ENCODE results near the gene SBK3. TPM values are rescaled to one million over a fixed set of nuclear protein-coding genes. Genes with fewer than 3 reads are reported as not detected.

The SBK3 gene
- total RNA-seq, 1 experiment from 2014 or later, result 0.57 TPM

- intact Hi-C loops (cut with micrococcal nuclease; ENCODE audit: unreplicated experiment), result no loop called here
- CTCF ChIA-PET, result interaction anchor here (0.7 kb wide), 1 partner anchor 55 kb away, joined by 3 read pairs; no protein-coding TSS in a partner anchor
- no peak for DNase-seq
- H3K4me3 Mint-ChIP-seq (ENCODE audit: low read depth, unreplicated experiment), result no peak overlapping the region
- H3K4me1 Mint-ChIP-seq (ENCODE audit: low read depth, unreplicated experiment), result peaks cover 10% of the 10 kb centered on the region
- no peak for TF ChIP-seq CTCF (IDR thresholded peaks at IDR 0.05; ENCODE audit: unreplicated experiment)
- H3K9me3 Mint-ChIP-seq (ENCODE audit: low read depth, unreplicated experiment), result no peaks in the 10 kb centered on the region
- H3K36me3 Mint-ChIP-seq (ENCODE audit: insufficient read depth, unreplicated experiment), result peaks cover 28% of the 10 kb centered on the region
- no TSS peak for BruUV-seq (replicated peaks)
- H3K27me3 Mint-ChIP-seq (ENCODE audit: unreplicated experiment), result peaks cover 29% of the 10 kb centered on the region
- no peak overlapping the region for H3K27ac Mint-ChIP-seq (ENCODE audit: unreplicated experiment)
Measured at GRCh38 chr19:55590617-55591016, 45.3 kb upstream of the SBK3 start.

GRCh38 chr19:55590109-55590508 is 44.8 kb upstream of the SBK3 start:
- Mint-ChIP-seq H3K9me3 (ENCODE audit: low read depth, unreplicated experiment) (no peaks in the 10 kb centered on the region), H3K4me3 (ENCODE audit: low read depth, unreplicated experiment) (no peak overlapping the region), H3K4me1 (ENCODE audit: low read depth, unreplicated experiment) (peaks cover 15% of the 10 kb centered on the region), H3K36me3 (ENCODE audit: insufficient read depth, unreplicated experiment) (peaks cover 27% of the 10 kb centered on the region), H3K27ac (ENCODE audit: unreplicated experiment) (no peak overlapping the region), H3K27me3 (ENCODE audit: unreplicated experiment) (peaks cover 34% of the 10 kb centered on the region)
- CTCF ChIA-PET, result no interaction called here
- DNase-seq, result no peak
- no peak for TF ChIP-seq CTCF (IDR thresholded peaks at IDR 0.05; ENCODE audit: unreplicated experiment)
- BruUV-seq (replicated peaks), result no TSS peak
- intact Hi-C loops (cut with micrococcal nuclease; ENCODE audit: unreplicated experiment), result no loop called here

DNA sequence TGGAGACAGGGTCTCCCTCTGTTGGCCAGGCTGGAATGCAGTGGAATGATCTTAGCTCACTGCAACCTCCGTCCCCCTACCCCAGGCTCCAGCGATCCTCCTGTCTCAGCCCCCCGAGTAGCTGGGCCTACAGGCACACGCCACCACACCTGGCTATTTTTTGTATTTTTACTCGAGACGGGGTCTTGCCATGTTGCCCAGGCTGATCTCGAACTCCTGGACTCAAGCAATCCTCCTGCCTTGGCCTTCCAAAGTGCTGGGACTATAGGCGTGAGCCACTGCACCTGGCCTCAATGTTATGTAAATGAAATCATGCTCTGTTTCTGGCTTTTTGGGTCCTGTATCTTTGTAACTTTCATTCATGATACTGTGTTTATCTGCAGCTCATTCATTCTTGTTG is 43.4 kb upstream of the SBK3 start:
- Mint-ChIP-seq H3K4me1 (ENCODE audit: low read depth, unreplicated experiment) (peaks cover 17% of the 10 kb centered on the region), H3K9me3 (ENCODE audit: low read depth, unreplicated experiment) (no peaks in the 10 kb centered on the region), H3K27me3 (ENCODE audit: unreplicated experiment) (peaks cover 39% of the 10 kb centered on the region), H3K4me3 (ENCODE audit: low read depth, unreplicated experiment) (no peak overlapping the region), H3K36me3 (ENCODE audit: insufficient read depth, unreplicated experiment) (peaks cover 20% of the 10 kb centered on the region), H3K27ac (ENCODE audit: unreplicated experiment) (no peak overlapping the region)
- intact Hi-C loops (cut with micrococcal nuclease; ENCODE audit: unreplicated experiment), result no loop called here
- DNase-seq, result no peak
- TF ChIP-seq CTCF (IDR thresholded peaks at IDR 0.05; ENCODE audit: unreplicated experiment), result no peak
- no TSS peak for BruUV-seq (replicated peaks)
- CTCF ChIA-PET, result interaction anchor here (0.9 kb wide), 1 partner anchor 64 kb away, joined by 6 read pairs; no protein-coding TSS in a partner anchor

- Mint-ChIP-seq H3K9me3 (ENCODE audit: low read depth, unreplicated experiment) (no peaks in the 10 kb centered on the region), H3K36me3 (ENCODE audit: insufficient read depth, unreplicated experiment) (peaks cover 20% of the 10 kb centered on the region), H3K27ac (ENCODE audit: unreplicated experiment) (peak overlapping the region; percentile 81), H3K4me1 (ENCODE audit: low read depth, unreplicated experiment) (peaks cover 18% of the 10 kb centered on the region), H3K27me3 (ENCODE audit: unreplicated experiment) (peaks cover 39% of the 10 kb centered on the region), H3K4me3 (ENCODE audit: low read depth, unreplicated experiment) (peak overlapping the region; percentile 62)
- peak; percentile 99 for DNase-seq
- TF ChIP-seq CTCF (IDR thresholded peaks at IDR 0.05; ENCODE audit: unreplicated experiment), result no peak
- no TSS peak for BruUV-seq (replicated peaks)
- CTCF ChIA-PET, result interaction anchor here (0.7 to 1.4 kb wide), 3 partner anchors 12 to 19 kb away, joined by 4 to 9 read pairs (median 8); partner anchors contain the start of genes FIZ1 and ZNF865
- intact Hi-C loops (cut with micrococcal nuclease; ENCODE audit: unreplicated experiment), result no loop called here
Measured at GRCh38 chr19:55586976-55587668, 41.8 kb upstream of the SBK3 start.

All from Calu3 (cell line).